IMR-90 (cell line): ENCODE results near the gene OPN4. TPM values are rescaled to one million over a fixed set of nuclear protein-coding genes. Genes with fewer than 3 reads are reported as not detected.

Source experiments
- ATAC-seq: fragments of 200-7000 bp; cut with Tn5 transposase; 2 replicates; pipeline ENCODE4 v1.9.1; 2020; ENCODE audit warnings: low read depth, mild to moderate bottlenecking, moderate library complexity
- BruUV-seq: library from RNA; stranded (reverse); fragments of 400-500 nt; replicated peaks from 2 replicates; lab custom pipeline; 2021; lab: Mats Ljungman, UMichigan
- CTCF ChIA-PET: fragments of 300-600 bp; formaldehyde crosslinking; extraction: SDS; loops from one replicate; lab custom pipeline; 2021; ENCODE audit warnings: antibody characterized with exemption; lab: Yijun Ruan, JAX
- POLR2A ChIA-PET: fragments of 300-600 bp; sonication (Branson Sonifier 250); formaldehyde crosslinking; loops from one replicate; lab custom pipeline; 2022; ENCODE audit warnings: antibody characterized with exemption; ENCODE audit not compliant: unreplicated experiment; lab: Charles Lee
- DNase-seq: peaks from one replicate; pipeline ENCODE4 v3.0.0; 2013
- H2AFZ ChIP-seq: replicated peaks from 2 replicates; pipeline ENCODE3; 2013; ENCODE audit warnings: low read length, mild to moderate bottlenecking; ENCODE audit not compliant: poor library complexity
- H2AK5ac ChIP-seq: 2 replicates; pipeline ENCODE4 v1.6.1; 2013; ENCODE audit warnings: low read depth, low read length, inconsistent platforms
- H2AK9ac ChIP-seq: replicated peaks from 2 replicates; pipeline ENCODE3; 2013; ENCODE audit warnings: mild to moderate bottlenecking, low read depth, low read length, moderate library complexity; ENCODE audit not compliant: poor library complexity
- H2BK120ac ChIP-seq: 2 replicates; pipeline ENCODE4 v1.6.1; 2013; ENCODE audit warnings: low read depth, low read length, inconsistent platforms
- H2BK15ac ChIP-seq: 3 replicates; pipeline ENCODE4 v1.6.1; 2013; ENCODE audit warnings: low read depth, low read length, inconsistent platforms
- H2BK20ac ChIP-seq: 2 replicates; pipeline ENCODE4 v1.6.1; 2013; ENCODE audit warnings: low read depth, mild to moderate bottlenecking, inconsistent platforms, low read length, moderate library complexity
- H2BK5ac ChIP-seq: 2 replicates; pipeline ENCODE4 v1.6.1; 2013; ENCODE audit warnings: mild to moderate bottlenecking, low read depth, low read length, inconsistent platforms; ENCODE audit not compliant: poor library complexity, severe bottlenecking
- H3K14ac ChIP-seq: replicated peaks from 2 replicates; pipeline ENCODE4 v1.6.1; 2013; ENCODE audit warnings: low read depth, low read length, inconsistent platforms
- H3K18ac ChIP-seq: 2 replicates; pipeline ENCODE4 v1.6.1; 2013; ENCODE audit warnings: low read depth, low read length, control low read depth
- H3K23ac ChIP-seq: 2 replicates; pipeline ENCODE4 v1.6.1; 2013; ENCODE audit warnings: low read depth, low read length, inconsistent platforms
- H3K27ac ChIP-seq: 2 replicates; pipeline ENCODE4 v1.5.1; 2013; ENCODE audit warnings: mild to moderate bottlenecking, control low read depth, low read length; ENCODE audit not compliant: insufficient read depth
- H3K27me3 ChIP-seq: 2 replicates; pipeline ENCODE4 v1.6.1; 2013; ENCODE audit warnings: low read length; ENCODE audit not compliant: control insufficient read depth, insufficient read depth
- H3K36me3 ChIP-seq: 2 replicates; pipeline ENCODE4 v1.6.1; 2013; ENCODE audit warnings: low read length, mixed read lengths; ENCODE audit not compliant: control insufficient read depth, insufficient read depth
- H3K4ac ChIP-seq: 2 replicates; pipeline ENCODE4 v1.6.1; 2013; ENCODE audit warnings: low read depth, low read length, inconsistent platforms
- H3K4me1 ChIP-seq: 2 replicates; pipeline ENCODE4 v1.6.1; 2013; ENCODE audit warnings: low read length, mixed read lengths; ENCODE audit not compliant: control insufficient read depth, insufficient read depth
- H3K4me2 ChIP-seq: 2 replicates; pipeline ENCODE4 v1.6.1; 2013; ENCODE audit warnings: low read depth, mild to moderate bottlenecking, control low read depth, low read length, moderate library complexity
- H3K4me3 ChIP-seq: 2 replicates; pipeline ENCODE4 v1.5.1; 2013; ENCODE audit warnings: low read depth, mild to moderate bottlenecking, control low read depth, low read length, moderate library complexity; ENCODE audit not compliant: insufficient read depth
- H3K56ac ChIP-seq: 2 replicates; pipeline ENCODE4 v1.6.1; 2013; ENCODE audit warnings: low read length, inconsistent platforms; ENCODE audit not compliant: insufficient read depth; ENCODE audit errors: extremely low read depth
- H3K79me1 ChIP-seq, 2 experiments: 2 replicates each; pipeline ENCODE4 v1.6.1; 2013; ENCODE audit warnings: low read length in 2 of 2, inconsistent platforms in 1 of 2, low read depth in 1 of 2
- H3K9ac ChIP-seq: 2 replicates; pipeline ENCODE4 v1.6.1; 2013; ENCODE audit warnings: low read depth, low read length, control low read depth
- H3K9me1 ChIP-seq: 2 replicates; pipeline ENCODE4 v1.6.1; 2013; ENCODE audit warnings: low read length, inconsistent platforms; ENCODE audit not compliant: insufficient read depth
- H3K9me3 ChIP-seq: 2 replicates; pipeline ENCODE4 v1.6.1; 2013; ENCODE audit warnings: low read length; ENCODE audit not compliant: control insufficient read depth, insufficient read depth
- H4K20me1 ChIP-seq: 2 replicates; pipeline ENCODE4 v1.6.1; 2013; ENCODE audit warnings: low read length, inconsistent platforms; ENCODE audit not compliant: insufficient read depth
- H4K5ac ChIP-seq: 2 replicates; pipeline ENCODE4 v1.6.1; 2013; ENCODE audit warnings: mild to moderate bottlenecking, low read depth, low read length, control low read depth
- H4K8ac ChIP-seq, 2 experiments: 2 replicates each; pipeline ENCODE4 v1.6.1; 2013; ENCODE audit warnings: low read depth in 2 of 2, low read length in 2 of 2, control low read depth in 1 of 2, inconsistent platforms in 1 of 2
- H4K91ac ChIP-seq: 2 replicates; pipeline ENCODE4 v1.6.1; 2013; ENCODE audit warnings: low read depth, low read length, inconsistent platforms; ENCODE audit not compliant: insufficient read depth
- NFE2L2 ChIP-seq: fragments of 150-350 bp; IDR thresholded peaks from 2 replicates; pipeline ENCODE4 v1.6.1; 2016; ENCODE audit warnings: low read depth, mild to moderate bottlenecking, low read length
- RFX5 ChIP-seq: IDR thresholded peaks from 2 replicates; pipeline ENCODE4 v1.8.0; 2012; ENCODE audit warnings: low read depth, mild to moderate bottlenecking, low read length, moderate library complexity
- WGBS, 2 experiments: methylation state at CpG; one replicate each; pipeline versions ENCODE4 v1.1.5 to v1.1.7; 2013; ENCODE audit warnings: missing lambda C conversion rate in 2 of 2; ENCODE audit not compliant: insufficient read length in 1 of 2; ENCODE audit errors: extremely low coverage in 2 of 2; 5-methylcytosine and 5-hydroxymethylcytosine counted together
- dilution Hi-C: fragments of 300-500 bp; cut with HindIII; formaldehyde crosslinking; loops from one replicate; pipeline ENCODE4 v1.14.3; 2018; ENCODE audit warnings: low sequenced_read_pairs; ENCODE audit not compliant: unreplicated experiment
- in situ Hi-C: fragments of 300-500 bp; cut with MboI; formaldehyde crosslinking; loops from 3 replicates; pipeline ENCODE4 v1.14.3; 2019; ENCODE audit warnings: low sequenced_read_pairs, inconsistent platforms, mixed read lengths
- intact Hi-C: fragments of 100-400 bp; cut with micrococcal nuclease; formaldehyde crosslinking; loops from 2 replicates; pipeline ENCODE4 v1.10.0; 2022
- polyA plus RNA-seq, 3 experiments: library from polyadenylated mRNA; depleted of rRNA; stranded (reverse); fragments of >200 nt; gene quantifications; 2 replicates each; pipeline ENCODE4 v1.2.3, GENCODE V29; 2012; ENCODE audit warnings: low replicate concordance in 1 of 3
- total RNA-seq: library from RNA; depleted of rRNA; stranded (reverse); fragments of >200 nt; gene quantifications from 2 replicates; pipeline ENCODE4 v1.2.3, GENCODE V29; 2012
- TF ChIP-seq, protein P1 (sequence below): fragments of 150-350 bp; IDR thresholded peaks from 2 replicates; pipeline ENCODE4 v1.6.1; 2016; ENCODE audit warnings: low read depth, mild to moderate bottlenecking, low read length, moderate library complexity, borderline replicate concordance
- TF ChIP-seq, protein P2 (sequence below): fragments of 150-350 bp; IDR thresholded peaks from 2 replicates; pipeline ENCODE4 v1.6.1; 2017; ENCODE audit warnings: mild to moderate bottlenecking, antibody characterized with exemption, low read length, low read depth

Gene OPN4
- total and polyA plus RNA-seq, 2 of the 4 experiments (the other 2 are of a cell fraction) = 0.03 TPM; not detected in 1

DNA sequence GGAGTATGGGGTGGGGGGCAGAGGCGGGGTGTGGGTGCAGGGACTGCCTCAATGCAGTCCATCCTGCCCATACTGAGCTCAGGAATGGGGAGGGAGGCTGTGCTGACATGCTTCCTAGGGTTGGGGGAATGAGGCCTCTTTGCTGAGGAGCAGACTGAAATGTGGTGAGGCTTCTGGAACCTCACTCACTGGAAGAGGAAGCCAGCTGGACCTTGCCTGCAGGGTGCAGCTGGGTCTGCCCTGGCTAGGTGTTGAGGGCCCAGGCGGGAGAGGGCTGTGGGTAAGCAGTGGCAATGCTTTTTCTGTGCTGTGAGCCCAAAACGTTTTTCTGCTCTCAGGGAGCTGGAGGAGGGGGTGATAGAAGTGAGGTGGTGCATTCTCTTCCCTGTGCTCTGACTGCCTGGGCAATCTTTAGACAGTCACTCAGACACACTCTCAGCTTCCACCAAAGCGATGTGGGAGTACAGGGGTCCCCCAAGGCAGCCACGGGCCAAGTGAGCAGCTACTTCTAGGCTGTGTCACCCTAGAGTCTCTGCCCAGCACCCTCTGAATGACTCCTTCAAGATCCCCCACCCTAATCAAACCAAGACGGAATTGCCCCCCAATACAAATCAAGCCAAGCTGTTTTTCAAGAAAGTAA, 60.9 kb downstream of the OPN4 start:
- in situ Hi-C loops (no loop called here), intact Hi-C loops (no loop called here), dilution Hi-C loops (no loop called here)
- 67% methylated on average over 3 of the region's 6 CpGs; no CpG with 5 or more reads in 1 of the 2 experiments for WGBS, 2 experiments
- Histone ChIP-seq H4K20me1 (no peaks in the 10 kb centered on the region), H4K91ac (no peak overlapping the region), H3K79me1 (peaks cover 0 to 10% of the 10 kb centered on the region in 2 experiments; a peak in 2 of 4 replicates), H3K27me3 (no peaks in the 10 kb centered on the region), H3K23ac (no peak overlapping the region), H2AFZ (no peak overlapping the region), H3K14ac (no peak overlapping the region), H3K18ac (no peak overlapping the region), H3K56ac (no peak overlapping the region), H3K4me2 (no peak overlapping the region), H2AK5ac (no peak overlapping the region), H3K4ac (no peak overlapping the region), H2BK15ac (no peak overlapping the region), H4K5ac (no peak overlapping the region), H2AK9ac (no peak overlapping the region), H2BK5ac (no peak overlapping the region), H3K9me3 (no peaks in the 10 kb centered on the region), H2BK120ac (no peak overlapping the region), H3K4me3 (no peak overlapping the region), H4K8ac (no peak overlapping the region), H2BK20ac (no peak overlapping the region), H3K9me1 (peaks cover 3% of the 10 kb centered on the region; the same call in 1 of the 2 replicates), H3K36me3 (no peaks in the 10 kb centered on the region), H3K9ac (no peak overlapping the region), H3K27ac (no peak overlapping the region), H3K4me1 (peaks cover 8% of the 10 kb centered on the region)
- no TSS peak for BruUV-seq
- TF ChIP-seq RFX5 (no peak), NFE2L2 (no peak)
- TF ChIP-seq, protein P1, sequence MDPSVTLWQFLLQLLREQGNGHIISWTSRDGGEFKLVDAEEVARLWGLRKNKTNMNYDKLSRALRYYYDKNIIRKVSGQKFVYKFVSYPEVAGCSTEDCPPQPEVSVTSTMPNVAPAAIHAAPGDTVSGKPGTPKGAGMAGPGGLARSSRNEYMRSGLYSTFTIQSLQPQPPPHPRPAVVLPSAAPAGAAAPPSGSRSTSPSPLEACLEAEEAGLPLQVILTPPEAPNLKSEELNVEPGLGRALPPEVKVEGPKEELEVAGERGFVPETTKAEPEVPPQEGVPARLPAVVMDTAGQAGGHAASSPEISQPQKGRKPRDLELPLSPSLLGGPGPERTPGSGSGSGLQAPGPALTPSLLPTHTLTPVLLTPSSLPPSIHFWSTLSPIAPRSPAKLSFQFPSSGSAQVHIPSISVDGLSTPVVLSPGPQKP = no peak
- TF ChIP-seq, protein P2, sequence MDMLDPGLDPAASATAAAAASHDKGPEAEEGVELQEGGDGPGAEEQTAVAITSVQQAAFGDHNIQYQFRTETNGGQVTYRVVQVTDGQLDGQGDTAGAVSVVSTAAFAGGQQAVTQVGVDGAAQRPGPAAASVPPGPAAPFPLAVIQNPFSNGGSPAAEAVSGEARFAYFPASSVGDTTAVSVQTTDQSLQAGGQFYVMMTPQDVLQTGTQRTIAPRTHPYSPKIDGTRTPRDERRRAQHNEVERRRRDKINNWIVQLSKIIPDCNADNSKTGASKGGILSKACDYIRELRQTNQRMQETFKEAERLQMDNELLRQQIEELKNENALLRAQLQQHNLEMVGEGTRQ = no peak
- DNase-seq = no peak
- ATAC-seq = no peak
- CTCF ChIA-PET = no interaction called here
- POLR2A ChIA-PET = interaction anchor here (0.6 kb wide), 1 partner anchor 12 kb away, joined by 3 read pairs; no protein-coding TSS in a partner anchor
